Smooth muscle cell of the coronary artery (primary cell): Measurements from ENCODE around the gene HNRNPLL. TPM values are rescaled to one million over a fixed set of nuclear protein-coding genes. Genes with fewer than 3 reads are reported as not detected.

ENCODE experiments used
- total RNA-seq: library from RNA; depleted of rRNA; stranded (reverse); fragments of >200 nt; gene quantifications from 2 replicates; pipeline ENCODE4 v1.2.3, GENCODE V29; 2014; ENCODE audit warnings: low replicate concordance

HNRNPLL gene
- 20.1 and 34.3 TPM in 2 replicates for total RNA-seq

GRCh38 chr2:38602732-38603401 is at the start of gene HNRNPLL:
Gene HNRNPLL (minus strand): TSS chr2:38602928. CDS start chr2:38602626, 302 bp downstream.

Other genes with a start within 250 kb of the HNRNPLL start
- 49.3 and 62.9 TPM in 2 replicates for gene ATL2, start 225.7 kb downstream of the HNRNPLL start, total RNA-seq
- gene GALM, start 63.2 kb upstream of the HNRNPLL start, total RNA-seq = 14.4 and 54.5 TPM in 2 replicates
- 149 and 208 TPM in 2 replicates for gene SRSF7, start 148.4 kb upstream of the HNRNPLL start, total RNA-seq
- 7.6 and 10.4 TPM in 2 replicates for gene GEMIN6, start 175.3 kb upstream of the HNRNPLL start, total RNA-seq